ENCODE measurements around the gene AP1S1.

DNA sequence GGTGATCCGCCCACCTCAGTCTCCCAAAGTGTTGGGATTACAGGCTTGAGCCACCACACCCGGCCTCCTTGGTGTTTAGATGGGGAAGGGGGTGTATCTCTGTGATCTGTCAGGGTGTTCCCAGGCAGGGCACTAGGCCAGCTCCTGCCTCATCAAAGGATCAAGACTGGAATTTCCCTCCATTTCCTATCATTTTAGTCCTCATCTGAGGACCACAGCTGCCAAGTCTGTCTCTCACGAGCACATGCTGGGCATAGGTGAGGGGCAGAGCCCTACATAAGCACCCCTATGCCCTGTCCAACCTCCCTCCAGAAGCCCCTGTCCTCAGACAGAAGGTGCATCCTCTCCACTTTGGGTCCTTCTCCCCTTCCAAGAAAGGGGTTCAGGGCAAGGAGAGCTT lies 49.5 kb upstream of the AP1S1 start:
- no peak for TF ChIP-seq EZH2 (IDR thresholded peaks at IDR 0.05; ENCODE audit: low read depth)
- no peak for TF ChIP-seq CTCF (conservative IDR thresholded peaks at IDR 0.05)
